ENCODE data around the gene ORAI2. TPM values are rescaled to one million over a fixed set of nuclear protein-coding genes. Genes with fewer than 3 reads are reported as not detected.

ORAI2 gene
- total RNA-seq, 3 donors from 2014 or later: 2.8 to 9.8 (median 7.5) TPM

- no peak overlapping the region for H3K4me3 ChIP-seq
- no peaks in the 10 kb centered on the region for H3K9me3 ChIP-seq
- no peak for ATAC-seq
- no peaks in the 10 kb centered on the region for H3K36me3 ChIP-seq (ENCODE audit: low read depth)
- no peak for TF ChIP-seq CTCF (IDR thresholded peaks at IDR 0.05)
- peaks cover 16% of the 10 kb centered on the region for H3K4me1 ChIP-seq (ENCODE audit: low read depth)
- DNase-seq: peak in 2 of 3 donors; percentile 30 to 56
- intact Hi-C loops (cut with DNase I, micrococcal nuclease): no loop called here
Observed at GRCh38 chr7:102468478-102469350, 35.3 kb downstream of the ORAI2 start.

- TF ChIP-seq CTCF (IDR thresholded peaks at IDR 0.05): no peak
- Histone ChIP-seq H3K4me1 (ENCODE audit: low read depth) (peaks cover 11% of the 10 kb centered on the region), H3K9me3 (no peaks in the 10 kb centered on the region), H3K4me3 (no peak overlapping the region), H3K36me3 (ENCODE audit: low read depth) (no peaks in the 10 kb centered on the region)
- DNase-seq: peak in 2 of 3 donors; percentile 33 to 48
- ATAC-seq: no peak
- intact Hi-C loops (cut with DNase I, micrococcal nuclease): no loop called here
Observed at GRCh38 chr7:102469351-102469971, 36.1 kb downstream of the ORAI2 start.

GRCh38 chr7:102469972-102470825, 36.8 kb downstream of the ORAI2 start:
- TF ChIP-seq CTCF (IDR thresholded peaks at IDR 0.05): no peak
- DNase-seq (peak; percentile 86 to 89 (median 87)), ATAC-seq (peak; percentile 91)
- Histone ChIP-seq H3K9me3 (no peaks in the 10 kb centered on the region), H3K36me3 (ENCODE audit: low read depth) (no peaks in the 10 kb centered on the region), H3K4me1 (ENCODE audit: low read depth) (peaks cover 11% of the 10 kb centered on the region), H3K4me3 (no peak overlapping the region)
- intact Hi-C loops (cut with DNase I, micrococcal nuclease): no loop called here

- intact Hi-C loops (cut with DNase I, micrococcal nuclease): no loop called here
- ATAC-seq: no peak
- no peak for TF ChIP-seq CTCF (IDR thresholded peaks at IDR 0.05)
- H3K4me1 ChIP-seq (ENCODE audit: low read depth): peaks cover 11% of the 10 kb centered on the region
- H3K4me3 ChIP-seq: no peak overlapping the region
- H3K9me3 ChIP-seq: no peaks in the 10 kb centered on the region
- H3K36me3 ChIP-seq (ENCODE audit: low read depth): no peaks in the 10 kb centered on the region
- DNase-seq: peak in 1 of 3 donors; percentile 42
Observed at GRCh38 chr7:102471791-102472125, 38.4 kb downstream of the ORAI2 start.

GRCh38 chr7:102472126-102473041, 39.0 kb downstream of the ORAI2 start:
- H3K4me1 ChIP-seq (ENCODE audit: low read depth): peaks cover 11% of the 10 kb centered on the region
- intact Hi-C loops (cut with DNase I, micrococcal nuclease): no loop called here

More at GRCh38 chr7:102472126-102473041, 39.0 kb downstream of the ORAI2 start:
- DNase-seq (peak in 2 of 3 donors; percentile 26 to 48), ATAC-seq (no peak)
- Histone ChIP-seq H3K4me3 (no peak overlapping the region), H3K36me3 (ENCODE audit: low read depth) (no peaks in the 10 kb centered on the region), H3K9me3 (no peaks in the 10 kb centered on the region)
- TF ChIP-seq CTCF (IDR thresholded peaks at IDR 0.05): no peak
